SHP77 treated with DMSO at 0.1 percent for 48 hours (cell line): ENCODE measurements around the gene ZCCHC12.

Source experiments
- DNase-seq: peaks from one replicate; lab custom pipeline; 2025; lab: John Stamatoyannopoulos, UW

ZCCHC12 gene

DNA sequence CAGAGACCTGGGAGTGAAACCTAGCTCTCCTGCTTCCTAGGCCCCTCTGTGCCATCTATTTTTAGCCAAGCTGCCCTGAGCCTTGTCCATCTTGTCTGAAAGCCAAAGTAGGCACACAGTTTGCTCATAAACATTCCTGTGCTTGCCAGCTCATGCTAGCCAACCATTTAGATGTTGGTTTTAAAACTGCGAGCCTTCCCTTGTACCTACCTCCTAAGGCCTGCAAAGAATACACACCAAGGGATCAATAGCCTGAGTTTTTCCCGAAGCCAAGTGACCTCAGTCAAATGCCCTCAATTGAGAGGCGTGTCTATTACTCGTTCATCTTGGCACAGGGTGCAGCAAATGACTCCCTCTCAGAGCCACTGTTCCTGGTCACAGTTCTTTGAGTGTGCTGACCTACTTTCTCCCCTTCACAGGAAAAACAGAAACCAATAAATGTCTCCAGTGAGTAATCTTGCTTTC, 48.5 kb downstream of the ZCCHC12 start:
- no peak for DNase-seq
